IMR-90 (cell line): ENCODE results near the gene SMC2. TPM values are rescaled to one million over a fixed set of nuclear protein-coding genes. Genes with fewer than 3 reads are reported as not detected.

Experiments used
- ATAC-seq: fragments of 200-7000 bp; cut with Tn5 transposase; 2 replicates; pipeline ENCODE4 v1.9.1; 2020; ENCODE audit warnings: low read depth, mild to moderate bottlenecking, moderate library complexity
- BruUV-seq: library from RNA; stranded (reverse); fragments of 400-500 nt; replicated peaks from 2 replicates; lab custom pipeline; 2021; lab: Mats Ljungman, UMichigan
- CTCF ChIA-PET: fragments of 300-600 bp; formaldehyde crosslinking; extraction: SDS; loops from one replicate; lab custom pipeline; 2021; ENCODE audit warnings: antibody characterized with exemption; lab: Yijun Ruan, JAX
- POLR2A ChIA-PET: fragments of 300-600 bp; sonication (Branson Sonifier 250); formaldehyde crosslinking; loops from one replicate; lab custom pipeline; 2022; ENCODE audit warnings: antibody characterized with exemption; ENCODE audit not compliant: unreplicated experiment; lab: Charles Lee
- DNase-seq: peaks from one replicate; pipeline ENCODE4 v3.0.0; 2013
- H2AFZ ChIP-seq: replicated peaks from 2 replicates; pipeline ENCODE3; 2013; ENCODE audit warnings: low read length, mild to moderate bottlenecking; ENCODE audit not compliant: poor library complexity
- H2AK5ac ChIP-seq: 2 replicates; pipeline ENCODE4 v1.6.1; 2013; ENCODE audit warnings: low read depth, low read length, inconsistent platforms
- H2AK9ac ChIP-seq: replicated peaks from 2 replicates; pipeline ENCODE3; 2013; ENCODE audit warnings: mild to moderate bottlenecking, low read depth, low read length, moderate library complexity; ENCODE audit not compliant: poor library complexity
- H2BK120ac ChIP-seq: 2 replicates; pipeline ENCODE4 v1.6.1; 2013; ENCODE audit warnings: low read depth, low read length, inconsistent platforms
- H2BK15ac ChIP-seq: 3 replicates; pipeline ENCODE4 v1.6.1; 2013; ENCODE audit warnings: low read depth, low read length, inconsistent platforms
- H2BK20ac ChIP-seq: 2 replicates; pipeline ENCODE4 v1.6.1; 2013; ENCODE audit warnings: low read depth, mild to moderate bottlenecking, inconsistent platforms, low read length, moderate library complexity
- H2BK5ac ChIP-seq: 2 replicates; pipeline ENCODE4 v1.6.1; 2013; ENCODE audit warnings: mild to moderate bottlenecking, low read depth, low read length, inconsistent platforms; ENCODE audit not compliant: poor library complexity, severe bottlenecking
- H3K14ac ChIP-seq: replicated peaks from 2 replicates; pipeline ENCODE4 v1.6.1; 2013; ENCODE audit warnings: low read depth, low read length, inconsistent platforms
- H3K18ac ChIP-seq: 2 replicates; pipeline ENCODE4 v1.6.1; 2013; ENCODE audit warnings: low read depth, low read length, control low read depth
- H3K23ac ChIP-seq: 2 replicates; pipeline ENCODE4 v1.6.1; 2013; ENCODE audit warnings: low read depth, low read length, inconsistent platforms
- H3K27ac ChIP-seq: 2 replicates; pipeline ENCODE4 v1.5.1; 2013; ENCODE audit warnings: mild to moderate bottlenecking, control low read depth, low read length; ENCODE audit not compliant: insufficient read depth
- H3K27me3 ChIP-seq: 2 replicates; pipeline ENCODE4 v1.6.1; 2013; ENCODE audit warnings: low read length; ENCODE audit not compliant: control insufficient read depth, insufficient read depth
- H3K36me3 ChIP-seq: 2 replicates; pipeline ENCODE4 v1.6.1; 2013; ENCODE audit warnings: low read length, mixed read lengths; ENCODE audit not compliant: control insufficient read depth, insufficient read depth
- H3K4ac ChIP-seq: 2 replicates; pipeline ENCODE4 v1.6.1; 2013; ENCODE audit warnings: low read depth, low read length, inconsistent platforms
- H3K4me1 ChIP-seq: 2 replicates; pipeline ENCODE4 v1.6.1; 2013; ENCODE audit warnings: low read length, mixed read lengths; ENCODE audit not compliant: control insufficient read depth, insufficient read depth
- H3K4me2 ChIP-seq: 2 replicates; pipeline ENCODE4 v1.6.1; 2013; ENCODE audit warnings: low read depth, mild to moderate bottlenecking, control low read depth, low read length, moderate library complexity
- H3K4me3 ChIP-seq: 2 replicates; pipeline ENCODE4 v1.5.1; 2013; ENCODE audit warnings: low read depth, mild to moderate bottlenecking, control low read depth, low read length, moderate library complexity; ENCODE audit not compliant: insufficient read depth
- H3K56ac ChIP-seq: 2 replicates; pipeline ENCODE4 v1.6.1; 2013; ENCODE audit warnings: low read length, inconsistent platforms; ENCODE audit not compliant: insufficient read depth; ENCODE audit errors: extremely low read depth
- H3K79me1 ChIP-seq, 2 experiments: 2 replicates each; pipeline ENCODE4 v1.6.1; 2013; ENCODE audit warnings: low read length in 2 of 2, inconsistent platforms in 1 of 2, low read depth in 1 of 2
- H3K9ac ChIP-seq: 2 replicates; pipeline ENCODE4 v1.6.1; 2013; ENCODE audit warnings: low read depth, low read length, control low read depth
- H3K9me1 ChIP-seq: 2 replicates; pipeline ENCODE4 v1.6.1; 2013; ENCODE audit warnings: low read length, inconsistent platforms; ENCODE audit not compliant: insufficient read depth
- H3K9me3 ChIP-seq: 2 replicates; pipeline ENCODE4 v1.6.1; 2013; ENCODE audit warnings: low read length; ENCODE audit not compliant: control insufficient read depth, insufficient read depth
- H4K20me1 ChIP-seq: 2 replicates; pipeline ENCODE4 v1.6.1; 2013; ENCODE audit warnings: low read length, inconsistent platforms; ENCODE audit not compliant: insufficient read depth
- H4K5ac ChIP-seq: 2 replicates; pipeline ENCODE4 v1.6.1; 2013; ENCODE audit warnings: mild to moderate bottlenecking, low read depth, low read length, control low read depth
- H4K8ac ChIP-seq, 2 experiments: 2 replicates each; pipeline ENCODE4 v1.6.1; 2013; ENCODE audit warnings: low read depth in 2 of 2, low read length in 2 of 2, control low read depth in 1 of 2, inconsistent platforms in 1 of 2
- H4K91ac ChIP-seq: 2 replicates; pipeline ENCODE4 v1.6.1; 2013; ENCODE audit warnings: low read depth, low read length, inconsistent platforms; ENCODE audit not compliant: insufficient read depth
- BHLHE40 ChIP-seq: fragments of 150-350 bp; IDR thresholded peaks from 2 replicates; pipeline ENCODE4 v1.6.1; 2016; ENCODE audit warnings: mild to moderate bottlenecking, low read depth, low read length
- CTCF ChIP-seq: conservative IDR thresholded peaks from 2 replicates; pipeline ENCODE4 v1.5.1; 2012; ENCODE audit warnings: mild to moderate bottlenecking, low read depth, low read length, improper control_type of control experiment
- ELK1 ChIP-seq: fragments of 150-350 bp; IDR thresholded peaks from 2 replicates; pipeline ENCODE4 v1.6.1; 2016; ENCODE audit warnings: low read depth, mild to moderate bottlenecking, low read length, moderate library complexity, borderline replicate concordance
- FOS ChIP-seq: fragments of 150-350 bp; IDR thresholded peaks from 2 replicates; pipeline ENCODE4 v1.6.1; 2016; ENCODE audit warnings: low read depth, low read length
- MAFK ChIP-seq: IDR thresholded peaks from 2 replicates; pipeline ENCODE4 v1.6.1; 2012; ENCODE audit warnings: low read depth, low read length, improper control_type of control experiment
- MXI1 ChIP-seq: IDR thresholded peaks from 2 replicates; pipeline ENCODE4 v1.6.1; 2012; ENCODE audit warnings: low read depth, mild to moderate bottlenecking, low read length, moderate library complexity, borderline replicate concordance
- NFE2L2 ChIP-seq: fragments of 150-350 bp; IDR thresholded peaks from 2 replicates; pipeline ENCODE4 v1.6.1; 2016; ENCODE audit warnings: low read depth, mild to moderate bottlenecking, low read length
- POLR2A ChIP-seq: IDR thresholded peaks from 2 replicates; pipeline ENCODE4 v1.6.1; 2012; ENCODE audit warnings: mild to moderate bottlenecking, low read depth, low read length
- RAD21 ChIP-seq: IDR thresholded peaks from 2 replicates; pipeline ENCODE4 v1.6.1; 2012; ENCODE audit warnings: low read length, improper control_type of control experiment
- RCOR1 ChIP-seq: IDR thresholded peaks from 2 replicates; pipeline ENCODE4 v1.6.1; 2012; ENCODE audit warnings: mild to moderate bottlenecking, low read length, improper control_type of control experiment; ENCODE audit not compliant: insufficient replicate concordance
- WGBS, 2 experiments: methylation state at CpG; one replicate each; pipeline versions ENCODE4 v1.1.5 to v1.1.7; 2013; ENCODE audit warnings: missing lambda C conversion rate in 2 of 2; ENCODE audit not compliant: insufficient read length in 1 of 2; ENCODE audit errors: extremely low coverage in 2 of 2; 5-methylcytosine and 5-hydroxymethylcytosine counted together
- dilution Hi-C: fragments of 300-500 bp; cut with HindIII; formaldehyde crosslinking; loops from one replicate; pipeline ENCODE4 v1.14.3; 2018; ENCODE audit warnings: low sequenced_read_pairs; ENCODE audit not compliant: unreplicated experiment
- in situ Hi-C: fragments of 300-500 bp; cut with MboI; formaldehyde crosslinking; loops from 3 replicates; pipeline ENCODE4 v1.14.3; 2019; ENCODE audit warnings: low sequenced_read_pairs, inconsistent platforms, mixed read lengths
- intact Hi-C: fragments of 100-400 bp; cut with micrococcal nuclease; formaldehyde crosslinking; loops from 2 replicates; pipeline ENCODE4 v1.10.0; 2022
- polyA plus RNA-seq, 3 experiments: library from polyadenylated mRNA; depleted of rRNA; stranded (reverse); fragments of >200 nt; gene quantifications; 2 replicates each; pipeline ENCODE4 v1.2.3, GENCODE V29; 2012; ENCODE audit warnings: low replicate concordance in 1 of 3
- total RNA-seq: library from RNA; depleted of rRNA; stranded (reverse); fragments of >200 nt; gene quantifications from 2 replicates; pipeline ENCODE4 v1.2.3, GENCODE V29; 2012

SMC2 gene
- total and polyA plus RNA-seq, 2 of the 4 experiments (the other 2 are of a cell fraction), result 4.9 to 12.4 TPM

- Histone ChIP-seq H3K9me1 (no peaks in the 10 kb centered on the region), H3K23ac (no peak overlapping the region), H3K56ac (no peak overlapping the region), H2AK5ac (no peak overlapping the region), H3K36me3 (no peaks in the 10 kb centered on the region), H3K4me3 (no peak overlapping the region), H3K27me3 (no peaks in the 10 kb centered on the region), H3K4me2 (no peak overlapping the region), H3K14ac (no peak overlapping the region), H3K9me3 (peaks cover 3% of the 10 kb centered on the region), H3K79me1 (no peaks in the 10 kb centered on the region), H3K4me1 (no peaks in the 10 kb centered on the region), H4K91ac (no peak overlapping the region), H3K27ac (no peak overlapping the region), H2AFZ (no peak overlapping the region), H4K8ac (no peak overlapping the region), H4K20me1 (no peaks in the 10 kb centered on the region), H2BK20ac (no peak overlapping the region), H3K4ac (no peak overlapping the region), H4K5ac (no peak overlapping the region), H3K9ac (no peak overlapping the region), H2BK15ac (no peak overlapping the region), H2AK9ac (no peak overlapping the region), H2BK120ac (no peak overlapping the region), H3K18ac (no peak overlapping the region), H2BK5ac (no peak overlapping the region)
- WGBS, 2 experiments, result no CpG with 5 or more reads among the region's 1 CpG
- DNase-seq (no peak), ATAC-seq (no peak)
- CTCF ChIA-PET, result no interaction called here
- POLR2A ChIA-PET, result no interaction called here
- BruUV-seq, result no TSS peak
- intact Hi-C loops (no loop called here), in situ Hi-C loops (no loop called here), dilution Hi-C loops (no loop called here)
- TF ChIP-seq RCOR1 (no peak), POLR2A (no peak), MAFK (no peak), CTCF (no peak), MXI1 (no peak), RAD21 (no peak), ELK1 (no peak), NFE2L2 (no peak), FOS (no peak), BHLHE40 (no peak)
Observed at GRCh38 chr9:104085525-104085924, 8.6 kb upstream of the SMC2 start.
